ENCODE data around the gene SLC25A10. TPM values are rescaled to one million over a fixed set of nuclear protein-coding genes. Genes with fewer than 3 reads are reported as not detected.

The SLC25A10 gene
- total RNA-seq, 4 donors from 2014 or later, result 37.1 to 109 (median 64.1) TPM

GRCh38 chr17:81688616-81689015, 23.5 kb upstream of the SLC25A10 start:
- Histone ChIP-seq H3K4me1 (peaks cover 0 to 18% (median 14%) of the 10 kb centered on the region in 4 donors), H3K36me3 (peaks cover 0 to 81% (median 0%) of the 10 kb centered on the region in 3 donors), H3K4me3 (no peak overlapping the region), H3K9me3 (no peaks in the 10 kb centered on the region), H3K27ac (no peak overlapping the region), H3K27me3 (no peaks in the 10 kb centered on the region)
- no peak for TF ChIP-seq POLR2A (IDR thresholded peaks at IDR 0.05)
- no peak for TF ChIP-seq CTCF (IDR thresholded peaks at IDR 0.05)
- DNase-seq, result no peak

GRCh38 chr17:81690066-81690465, 22.0 kb upstream of the SLC25A10 start:
- H3K27ac ChIP-seq, result no peak overlapping the region
- H3K4me3 ChIP-seq, result no peak overlapping the region
- peaks cover 0 to 95% (median 0%) of the 10 kb centered on the region in 3 donors for H3K36me3 ChIP-seq
- no peak for DNase-seq
- H3K4me1 ChIP-seq, result peaks cover 0 to 9% (median 7%) of the 10 kb centered on the region in 4 donors
- no peaks in the 10 kb centered on the region for H3K9me3 ChIP-seq
- no peaks in the 10 kb centered on the region for H3K27me3 ChIP-seq
- TF ChIP-seq POLR2A (IDR thresholded peaks at IDR 0.05) (no peak), CTCF (IDR thresholded peaks at IDR 0.05) (no peak)

- Histone ChIP-seq H3K9me3 (no peaks in the 10 kb centered on the region), H3K4me3 (no peak overlapping the region), H3K4me1 (peaks cover 0 to 5% (median 2%) of the 10 kb centered on the region in 4 donors), H3K27me3 (no peaks in the 10 kb centered on the region), H3K36me3 (peaks cover 0 to 99% (median 0%) of the 10 kb centered on the region in 3 donors), H3K27ac (no peak overlapping the region)
- no peak for TF ChIP-seq CTCF (IDR thresholded peaks at IDR 0.05)
- no peak for TF ChIP-seq POLR2A (IDR thresholded peaks at IDR 0.05)
- DNase-seq, result no peak
Measured at GRCh38 chr17:81690549-81690948, 21.5 kb upstream of the SLC25A10 start.

- Histone ChIP-seq H3K27me3 (no peaks in the 10 kb centered on the region), H3K4me3 (no peak overlapping the region), H3K4me1 (no peaks in the 10 kb centered on the region), H3K27ac (no peak overlapping the region), H3K9me3 (no peaks in the 10 kb centered on the region), H3K36me3 (peaks cover 0 to 100% (median 0%) of the 10 kb centered on the region in 3 donors)
- no peak for DNase-seq
- TF ChIP-seq CTCF (IDR thresholded peaks at IDR 0.05) (no peak), POLR2A (IDR thresholded peaks at IDR 0.05) (no peak)
Measured at GRCh38 chr17:81691196-81691595, 20.9 kb upstream of the SLC25A10 start.

- DNase-seq, result no peak
- no peaks in the 10 kb centered on the region for H3K4me1 ChIP-seq
- H3K36me3 ChIP-seq, result peaks cover 0 to 100% (median 0%) of the 10 kb centered on the region in 3 donors
- no peak overlapping the region for H3K4me3 ChIP-seq
- H3K9me3 ChIP-seq, result no peaks in the 10 kb centered on the region
- TF ChIP-seq POLR2A (IDR thresholded peaks at IDR 0.05) (no peak), CTCF (IDR thresholded peaks at IDR 0.05) (no peak)
- H3K27ac ChIP-seq, result no peak overlapping the region
- H3K27me3 ChIP-seq, result no peaks in the 10 kb centered on the region
Measured at GRCh38 chr17:81691608-81692007, 20.5 kb upstream of the SLC25A10 start.
